ENCODE results near the gene NPLOC4. TPM values are rescaled to one million over a fixed set of nuclear protein-coding genes. Genes with fewer than 3 reads are reported as not detected.

NPLOC4 gene
- total and polyA plus RNA-seq, 2 of the 13 experiments (the other 11 are each of a cell fraction or from before 2014, with no cell fraction given), result 57.0 to 97.0 TPM

DNA sequence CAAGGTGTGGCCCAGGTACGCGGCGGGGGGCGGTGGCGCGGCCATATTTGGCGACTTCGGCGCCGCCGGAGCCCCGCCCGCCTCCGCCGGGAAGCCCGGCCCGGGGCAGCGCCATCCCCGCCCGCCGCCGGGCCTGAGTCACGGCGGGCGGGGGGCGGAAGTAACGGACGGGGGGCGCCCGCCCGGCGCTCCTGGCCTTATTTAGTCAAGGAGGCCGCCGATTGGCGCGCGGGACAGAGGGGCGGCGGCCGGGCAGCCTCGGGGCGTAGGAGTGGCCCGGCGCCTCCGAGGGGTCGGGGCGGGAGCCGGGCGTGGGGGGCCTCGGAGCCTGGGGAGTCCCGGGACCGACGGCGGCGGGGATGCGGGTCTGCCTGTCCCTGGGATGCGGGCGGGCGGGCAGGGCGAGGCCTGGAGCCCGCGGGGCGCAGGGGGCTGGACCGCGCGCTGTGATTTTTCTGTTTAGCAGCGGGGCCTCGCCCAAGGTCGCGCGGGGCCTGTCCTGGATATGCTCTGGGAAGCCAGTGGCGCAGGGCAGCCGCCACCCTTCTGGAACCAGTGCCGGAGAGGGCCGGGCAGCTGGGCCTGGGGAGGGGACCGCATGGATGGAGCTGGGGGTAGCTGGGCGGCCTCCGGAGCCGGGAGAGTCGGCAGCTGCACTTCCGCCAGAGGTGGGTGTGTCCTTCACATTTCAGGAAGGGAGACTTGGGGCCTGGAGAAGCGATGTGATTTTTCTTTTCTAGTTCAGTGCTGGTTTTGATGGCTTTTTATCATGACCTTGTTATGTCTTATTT, 122.0 kb downstream of the NPLOC4 start (continued):
- TF ChIP-seq, protein P1, sequence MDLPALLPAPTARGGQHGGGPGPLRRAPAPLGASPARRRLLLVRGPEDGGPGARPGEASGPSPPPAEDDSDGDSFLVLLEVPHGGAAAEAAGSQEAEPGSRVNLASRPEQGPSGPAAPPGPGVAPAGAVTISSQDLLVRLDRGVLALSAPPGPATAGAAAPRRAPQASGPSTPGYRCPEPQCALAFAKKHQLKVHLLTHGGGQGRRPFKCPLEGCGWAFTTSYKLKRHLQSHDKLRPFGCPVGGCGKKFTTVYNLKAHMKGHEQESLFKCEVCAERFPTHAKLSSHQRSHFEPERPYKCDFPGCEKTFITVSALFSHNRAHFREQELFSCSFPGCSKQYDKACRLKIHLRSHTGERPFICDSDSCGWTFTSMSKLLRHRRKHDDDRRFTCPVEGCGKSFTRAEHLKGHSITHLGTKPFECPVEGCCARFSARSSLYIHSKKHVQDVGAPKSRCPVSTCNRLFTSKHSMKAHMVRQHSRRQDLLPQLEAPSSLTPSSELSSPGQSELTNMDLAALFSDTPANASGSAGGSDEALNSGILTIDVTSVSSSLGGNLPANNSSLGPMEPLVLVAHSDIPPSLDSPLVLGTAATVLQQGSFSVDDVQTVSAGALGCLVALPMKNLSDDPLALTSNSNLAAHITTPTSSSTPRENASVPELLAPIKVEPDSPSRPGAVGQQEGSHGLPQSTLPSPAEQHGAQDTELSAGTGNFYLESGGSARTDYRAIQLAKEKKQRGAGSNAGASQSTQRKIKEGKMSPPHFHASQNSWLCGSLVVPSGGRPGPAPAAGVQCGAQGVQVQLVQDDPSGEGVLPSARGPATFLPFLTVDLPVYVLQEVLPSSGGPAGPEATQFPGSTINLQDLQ (CRISPR knock-in tag; IDR thresholded peaks at IDR 0.05), result peak; percentile 64; the same call in 1 of the 2 replicates
- no peak for TF ChIP-seq ZNF460 (CRISPR knock-in tag; IDR thresholded peaks at IDR 0.05; ENCODE audit: borderline replicate concordance)
- TF ChIP-seq RCOR2 (CRISPR knock-in tag; IDR thresholded peaks at IDR 0.05), result no peak
- TF ChIP-seq ZNF7 (CRISPR knock-in tag; IDR thresholded peaks at IDR 0.05), result no peak
- no peak for TF ChIP-seq PPARG (CRISPR knock-in tag; conservative IDR thresholded peaks at IDR 0.05)
- TF ChIP-seq FOSL1 (CRISPR knock-in tag; IDR thresholded peaks at IDR 0.05; ENCODE audit: borderline replicate concordance), result no peak
- TF ChIP-seq ZNF530 (CRISPR knock-in tag; IDR thresholded peaks at IDR 0.05; ENCODE audit: low read depth), result no peak
- TF ChIP-seq ZNF235 (CRISPR knock-in tag; IDR thresholded peaks at IDR 0.05; ENCODE audit: borderline replicate concordance), result no peak
- no peak for TF ChIP-seq ZNF44 (CRISPR knock-in tag; IDR thresholded peaks at IDR 0.05)
- TF ChIP-seq, protein P2, sequence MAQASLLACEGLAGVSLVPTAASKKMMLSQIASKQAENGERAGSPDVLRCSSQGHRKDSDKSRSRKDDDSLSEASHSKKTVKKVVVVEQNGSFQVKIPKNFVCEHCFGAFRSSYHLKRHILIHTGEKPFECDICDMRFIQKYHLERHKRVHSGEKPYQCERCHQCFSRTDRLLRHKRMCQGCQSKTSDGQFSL (CRISPR knock-in tag; IDR thresholded peaks at IDR 0.05), result no peak
- TF ChIP-seq DNMT3B (CRISPR knock-in tag; conservative IDR thresholded peaks at IDR 0.05), result no peak
- TF ChIP-seq, protein P3, sequence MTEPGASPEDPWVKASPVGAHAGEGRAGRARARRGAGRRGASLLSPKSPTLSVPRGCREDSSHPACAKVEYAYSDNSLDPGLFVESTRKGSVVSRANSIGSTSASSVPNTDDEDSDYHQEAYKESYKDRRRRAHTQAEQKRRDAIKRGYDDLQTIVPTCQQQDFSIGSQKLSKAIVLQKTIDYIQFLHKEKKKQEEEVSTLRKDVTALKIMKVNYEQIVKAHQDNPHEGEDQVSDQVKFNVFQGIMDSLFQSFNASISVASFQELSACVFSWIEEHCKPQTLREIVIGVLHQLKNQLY (CRISPR knock-in tag; IDR thresholded peaks at IDR 0.05), result no peak
- no peak for TF ChIP-seq HNRNPH1 (optimal IDR thresholded peaks at IDR 0.05; ENCODE audit: low read depth, low read length)
- TF ChIP-seq ZNF160 (CRISPR knock-in tag; IDR thresholded peaks at IDR 0.05), result no peak; the same call in 1 of the 2 replicates
- no peak for TF ChIP-seq JDP2 (CRISPR knock-in tag; IDR thresholded peaks at IDR 0.05; ENCODE audit: borderline replicate concordance)
- TF ChIP-seq ZBTB3 (CRISPR knock-in tag; IDR thresholded peaks at IDR 0.05; ENCODE audit: borderline replicate concordance, low read depth), result no peak
- TF ChIP-seq ZNF354B (CRISPR knock-in tag; IDR thresholded peaks at IDR 0.05), result no peak
- TF ChIP-seq, protein P4, sequence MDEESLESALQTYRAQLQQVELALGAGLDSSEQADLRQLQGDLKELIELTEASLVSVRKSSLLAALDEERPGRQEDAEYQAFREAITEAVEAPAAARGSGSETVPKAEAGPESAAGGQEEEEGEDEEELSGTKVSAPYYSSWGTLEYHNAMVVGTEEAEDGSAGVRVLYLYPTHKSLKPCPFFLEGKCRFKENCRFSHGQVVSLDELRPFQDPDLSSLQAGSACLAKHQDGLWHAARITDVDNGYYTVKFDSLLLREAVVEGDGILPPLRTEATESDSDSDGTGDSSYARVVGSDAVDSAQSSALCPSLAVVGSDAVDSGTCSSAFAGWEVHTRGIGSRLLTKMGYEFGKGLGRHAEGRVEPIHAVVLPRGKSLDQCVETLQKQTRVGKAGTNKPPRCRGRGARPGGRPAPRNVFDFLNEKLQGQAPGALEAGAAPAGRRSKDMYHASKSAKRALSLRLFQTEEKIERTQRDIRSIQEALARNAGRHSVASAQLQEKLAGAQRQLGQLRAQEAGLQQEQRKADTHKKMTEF (CRISPR knock-in tag; IDR thresholded peaks at IDR 0.05), result peak; percentile 54; the same call in 1 of the 2 replicates
- TF ChIP-seq, protein P5, sequence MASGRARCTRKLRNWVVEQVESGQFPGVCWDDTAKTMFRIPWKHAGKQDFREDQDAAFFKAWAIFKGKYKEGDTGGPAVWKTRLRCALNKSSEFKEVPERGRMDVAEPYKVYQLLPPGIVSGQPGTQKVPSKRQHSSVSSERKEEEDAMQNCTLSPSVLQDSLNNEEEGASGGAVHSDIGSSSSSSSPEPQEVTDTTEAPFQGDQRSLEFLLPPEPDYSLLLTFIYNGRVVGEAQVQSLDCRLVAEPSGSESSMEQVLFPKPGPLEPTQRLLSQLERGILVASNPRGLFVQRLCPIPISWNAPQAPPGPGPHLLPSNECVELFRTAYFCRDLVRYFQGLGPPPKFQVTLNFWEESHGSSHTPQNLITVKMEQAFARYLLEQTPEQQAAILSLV (CRISPR knock-in tag; IDR thresholded peaks at IDR 0.05; ENCODE audit: borderline replicate concordance), result no peak
- 0 out of 2 replicates have a peak, but pooled peaks have one; percentile 24 for TF ChIP-seq GATAD2A (CRISPR knock-in tag; IDR thresholded peaks at IDR 0.05)
- TF ChIP-seq, protein P6, sequence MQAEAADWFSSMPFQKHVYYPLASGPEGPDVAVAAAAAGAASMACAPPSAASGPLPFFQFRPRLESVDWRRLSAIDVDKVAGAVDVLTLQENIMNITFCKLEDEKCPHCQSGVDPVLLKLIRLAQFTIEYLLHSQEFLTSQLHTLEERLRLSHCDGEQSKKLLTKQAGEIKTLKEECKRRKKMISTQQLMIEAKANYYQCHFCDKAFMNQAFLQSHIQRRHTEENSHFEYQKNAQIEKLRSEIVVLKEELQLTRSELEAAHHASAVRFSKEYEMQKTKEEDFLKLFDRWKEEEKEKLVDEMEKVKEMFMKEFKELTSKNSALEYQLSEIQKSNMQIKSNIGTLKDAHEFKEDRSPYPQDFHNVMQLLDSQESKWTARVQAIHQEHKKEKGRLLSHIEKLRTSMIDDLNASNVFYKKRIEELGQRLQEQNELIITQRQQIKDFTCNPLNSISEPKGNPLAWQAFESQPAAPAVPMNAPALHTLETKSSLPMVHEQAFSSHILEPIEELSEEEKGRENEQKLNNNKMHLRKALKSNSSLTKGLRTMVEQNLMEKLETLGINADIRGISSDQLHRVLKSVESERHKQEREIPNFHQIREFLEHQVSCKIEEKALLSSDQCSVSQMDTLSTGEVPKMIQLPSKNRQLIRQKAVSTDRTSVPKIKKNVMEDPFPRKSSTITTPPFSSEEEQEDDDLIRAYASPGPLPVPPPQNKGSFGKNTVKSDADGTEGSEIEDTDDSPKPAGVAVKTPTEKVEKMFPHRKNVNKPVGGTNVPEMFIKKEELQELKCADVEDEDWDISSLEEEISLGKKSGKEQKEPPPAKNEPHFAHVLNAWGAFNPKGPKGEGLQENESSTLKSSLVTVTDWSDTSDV (CRISPR knock-in tag; IDR thresholded peaks at IDR 0.05), result peak; percentile 85; the same call in 1 of the 2 replicates

Measured in HepG2 (cell line).